C4-2B (cell line): ENCODE results near the gene NTRK3.

ENCODE experiments used
- H3K27ac ChIP-seq: fragments of 450-650 bp; 2 replicates; pipeline ENCODE4 v1.5.1; 2017
- CTCF ChIP-seq: fragments of 450-650 bp; conservative IDR thresholded peaks from 2 replicates; pipeline ENCODE4 v1.5.1; 2017; ENCODE audit warnings: mild to moderate bottlenecking
- ZFX ChIP-seq: fragments of 450-650 bp; IDR thresholded peaks from 2 replicates; pipeline ENCODE4 v1.6.1; 2017

Gene NTRK3

GRCh38 chr15:88246666-88247446, 9.7 kb downstream of the NTRK3 start:
- no peak overlapping the region for H3K27ac ChIP-seq
- TF ChIP-seq ZFX (no peak), CTCF (peak; percentile 97)

- no peak overlapping the region for H3K27ac ChIP-seq
- TF ChIP-seq ZFX (no peak), CTCF (no peak)
Measured at GRCh38 chr15:88246081-88246480, 10.5 kb downstream of the NTRK3 start.

- H3K27ac ChIP-seq, result no peak overlapping the region
- TF ChIP-seq CTCF (peak; percentile 87), ZFX (no peak)
Measured at GRCh38 chr15:88243895-88244787, 12.4 kb downstream of the NTRK3 start.

GRCh38 chr15:88242586-88243555, 13.7 kb downstream of the NTRK3 start:
- TF ChIP-seq ZFX, result no peak
- TF ChIP-seq CTCF, result no peak
- no peak overlapping the region for H3K27ac ChIP-seq

GRCh38 chr15:88241461-88241860, 15.1 kb downstream of the NTRK3 start:
- TF ChIP-seq ZFX, result no peak
- TF ChIP-seq CTCF, result no peak
- no peak overlapping the region for H3K27ac ChIP-seq

- TF ChIP-seq ZFX, result no peak
- no peak; the same call in 1 of the 2 replicates for TF ChIP-seq CTCF
- no peak overlapping the region for H3K27ac ChIP-seq
Measured at GRCh38 chr15:88241060-88241459, 15.5 kb downstream of the NTRK3 start.
